GM23248 (cell line): ENCODE results near the gene PCDHGA1.

Source experiments
- EZH2 ChIP-seq: fragments of 200-600 bp; sonication (generic); IDR thresholded peaks from 2 replicates; pipeline ENCODE4 v1.6.1; 2018; ENCODE audit warnings: antibody characterized with exemption, mild to moderate bottlenecking; ENCODE audit not compliant: insufficient read depth, poor library complexity, severe bottlenecking
- EZH2phosphoT487 ChIP-seq: fragments of 200-600 bp; sonication (generic); IDR thresholded peaks from 2 replicates; pipeline ENCODE4 v1.6.1; 2018; ENCODE audit warnings: antibody characterized with exemption, moderate library complexity, mild to moderate bottlenecking, low read depth; ENCODE audit not compliant: insufficient read depth

DNA sequence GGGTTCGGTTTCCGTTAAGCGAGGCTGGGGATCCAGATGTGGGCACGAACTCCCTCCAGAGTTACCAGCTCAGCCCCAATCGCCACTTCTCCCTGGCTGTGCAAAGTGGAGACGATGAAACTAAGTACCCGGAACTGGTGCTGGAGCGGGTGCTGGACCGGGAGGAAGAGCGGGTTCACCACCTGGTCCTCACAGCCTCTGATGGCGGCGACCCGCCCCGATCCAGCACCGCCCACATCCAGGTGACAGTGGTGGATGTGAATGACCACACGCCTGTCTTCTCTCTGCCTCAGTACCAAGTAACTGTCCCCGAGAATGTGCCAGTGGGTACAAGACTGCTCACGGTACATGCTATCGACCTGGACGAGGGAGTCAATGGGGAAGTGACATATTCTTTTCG lies 53.0 kb downstream of the PCDHGA1 start:
- no peak for TF ChIP-seq EZH2
- no peak for TF ChIP-seq EZH2phosphoT487
